K562 (cell line): ENCODE data around the gene CPA2. TPM values are rescaled to one million over a fixed set of nuclear protein-coding genes. Genes with fewer than 3 reads are reported as not detected.
A peak's percentile ranks its signal among the peaks of the same experiment; 100 is the strongest.

ENCODE experiments used
- BHLHE40 ChIP-seq: IDR thresholded peaks from 2 replicates; pipeline ENCODE4 v1.6.1; 2011; ENCODE audit warnings: low read length, improper control_type of control experiment
- COPS2 ChIP-seq: fragments of 450-650 bp; conservative IDR thresholded peaks from 2 replicates; pipeline ENCODE4 v1.6.1; 2016; ENCODE audit warnings: mild to moderate bottlenecking, moderate library complexity
- GTF2B ChIP-seq: IDR thresholded peaks from 2 replicates; pipeline ENCODE4 v1.6.1; 2011; ENCODE audit not compliant: insufficient read length; ENCODE audit errors: extremely low read depth
- HBP1 ChIP-seq: fragments of 450-650 bp; formaldehyde crosslinking; IDR thresholded peaks from 2 replicates; pipeline ENCODE4 v1.4.0; 2022; ENCODE audit warnings: missing genetic modification characterization
- HDAC6 ChIP-seq: IDR thresholded peaks from 2 replicates; pipeline ENCODE4 v1.6.1; 2012; ENCODE audit warnings: low read depth, mild to moderate bottlenecking, control low read depth, inconsistent platforms, low read length, moderate library complexity
- HES1 ChIP-seq: fragments of 450-650 bp; IDR thresholded peaks from 2 replicates; pipeline ENCODE4 v1.6.1; 2016; ENCODE audit warnings: low read depth, mild to moderate bottlenecking, moderate library complexity
- MCM2 ChIP-seq: fragments of 450-650 bp; IDR thresholded peaks from 2 replicates; pipeline ENCODE4 v1.6.1; 2017; ENCODE audit warnings: low read depth, mild to moderate bottlenecking
- MCM5 ChIP-seq: fragments of 450-650 bp; IDR thresholded peaks from 2 replicates; pipeline ENCODE4 v1.6.1; 2016; ENCODE audit warnings: low read depth
- PBX2 ChIP-seq, 2 experiments: IDR thresholded peaks in 1 of 2; conservative IDR thresholded peaks in 1 of 2; 2 replicates each; pipeline ENCODE4 v1.6.1; 2016; ENCODE audit warnings: low read depth in 2 of 2, mild to moderate bottlenecking in 1 of 2, missing compliant biosample characterization in 1 of 2, missing genetic modification characterization in 1 of 2, moderate library complexity in 1 of 2
- PML ChIP-seq: IDR thresholded peaks from 2 replicates; pipeline ENCODE4 v1.6.1; 2012; ENCODE audit warnings: low read length, inconsistent platforms
- PREB ChIP-seq: sonication (generic); formaldehyde crosslinking; IDR thresholded peaks from 2 replicates; pipeline ENCODE4 v1.8.1; 2023; ENCODE audit warnings: mild to moderate bottlenecking, missing genetic modification reagents
- SPI1 ChIP-seq: IDR thresholded peaks from 2 replicates; pipeline ENCODE4 v1.6.1; 2011; ENCODE audit warnings: low read depth, low read length, control low read depth, borderline replicate concordance
- SREBF1 ChIP-seq: fragments of 150-350 bp; IDR thresholded peaks from 2 replicates; pipeline ENCODE4 v1.6.1; 2014; ENCODE audit warnings: antibody characterized with exemption, low read depth, low read length, borderline replicate concordance
- USF2 ChIP-seq: sonication (generic); formaldehyde crosslinking; IDR thresholded peaks from 2 replicates; pipeline ENCODE4 v1.5.0; 2020; ENCODE audit warnings: missing genetic modification reagents
- ZBTB26 ChIP-seq: fragments of 450-650 bp; formaldehyde crosslinking; IDR thresholded peaks from 2 replicates; pipeline ENCODE4 v1.4.0; 2022; ENCODE audit warnings: missing genetic modification characterization
- ZNF778 ChIP-seq: fragments of 450-650 bp; formaldehyde crosslinking; IDR thresholded peaks from 2 replicates; pipeline ENCODE4 v1.4.0; 2020; ENCODE audit warnings: mild to moderate bottlenecking, moderate library complexity
- ZNF780A ChIP-seq: fragments of 250-450 bp; sonication (Bioruptor Pico); IDR thresholded peaks from 2 replicates; pipeline ENCODE4 v1.5.0; 2021; ENCODE audit warnings: mild to moderate bottlenecking
- ZNF830 ChIP-seq: fragments of 250-450 bp; sonication (Bioruptor Pico); IDR thresholded peaks from 2 replicates; pipeline ENCODE4 v1.5.0; 2021; ENCODE audit warnings: mild to moderate bottlenecking
- polyA plus RNA-seq, 8 experiments: library from polyadenylated mRNA; depleted of rRNA in 4 of 8; stranded (reverse) in 5 of 8; unstranded in 3 of 8; fragments of >200 nt; fragmentation: Nextera tagmentation in 2 of 8; fragmentation: Illumina TruSeq in 1 of 8; extraction: Ambion mirVana in 2 of 8; extraction: Trizol in 1 of 8; gene quantifications; 2 replicates each; pipeline versions ENCODE4 v1.2.1 to v1.2.3, GENCODE V29; 2011 to 2014; ENCODE audit warnings: inconsistent platforms in 1 of 8, missing spikeins in 1 of 8
- total RNA-seq, 7 experiments: library from RNA; depleted of rRNA in 6 of 7; stranded (reverse); fragments of >200 nt in 6 of 7; fragmentation: Illumina TruSeq in 2 of 7; extraction: Trizol in 2 of 7; gene quantifications; 2 replicates each; pipeline versions ENCODE4 v1.2.1 to v1.2.3, GENCODE V29; 2011 to 2021; ENCODE audit warnings: low replicate concordance in 1 of 7

CPA2 gene
- total and polyA plus RNA-seq, 9 of the 15 experiments (the other 6 are each of a cell fraction or from before 2014, with no cell fraction given), result 0.04 to 0.84 (median 0.09) TPM; not detected in 4

GRCh38 chr7:130228840-130229502 lies 37.7 kb upstream of the CPA2 start (continued):
- TF ChIP-seq HBP1 (CRISPR knock-in tag) (no peak), SREBF1 (no peak), MCM5 (no peak), COPS2 (no peak), HES1 (no peak), GTF2B (no peak), USF2 (CRISPR knock-in tag) (no peak), ZNF780A (CRISPR knock-in tag) (no peak), PBX2 (CRISPR knock-in tag; IDR thresholded peaks at IDR 0.05; ENCODE audit: low read depth) (no peak), PBX2 (tag; conservative IDR thresholded peaks at IDR 0.05; ENCODE audit: low read depth) (peak; percentile 86), ZNF778 (CRISPR knock-in tag) (no peak), ZBTB26 (CRISPR knock-in tag) (no peak), ZNF830 (CRISPR knock-in tag) (no peak), PML (no peak), SPI1 (peak; percentile 96), BHLHE40 (peak; percentile 46; the same call in 1 of the 2 replicates), HDAC6 (no peak), PREB (CRISPR knock-in tag) (no peak), MCM2 (no peak)
